GM04504 (cell line): ENCODE results near the gene COL20A1.

Experiments used
- DNase-seq: peaks from one replicate; pipeline ENCODE4 v3.0.0-alpha.2; 2012; ENCODE audit warnings: low read depth

Gene COL20A1

DNA sequence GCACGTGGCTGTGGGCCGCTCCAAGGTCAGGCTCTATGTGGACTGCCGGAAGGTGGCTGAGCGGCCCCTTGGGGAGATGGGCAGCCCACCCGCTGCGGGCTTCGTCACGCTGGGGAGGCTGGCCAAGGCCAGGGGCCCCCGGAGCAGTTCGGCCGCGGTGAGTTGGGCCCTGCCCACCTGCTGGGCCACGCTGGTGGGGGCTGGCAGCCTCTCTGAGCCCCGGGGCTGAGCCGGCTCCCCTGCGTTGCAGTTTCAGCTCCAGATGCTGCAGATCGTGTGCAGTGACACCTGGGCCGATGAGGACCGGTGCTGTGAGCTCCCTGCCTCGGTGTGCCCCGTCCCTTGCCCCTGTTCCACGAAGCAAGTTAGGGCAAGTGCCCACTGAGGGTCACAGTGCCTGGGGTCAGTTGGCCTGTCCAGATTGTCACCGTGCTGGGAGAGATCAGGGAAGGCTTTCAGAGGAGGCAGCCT, 27.1 kb downstream of the COL20A1 start:
- DNase-seq, result no peak

- DNase-seq, result no peak
These were observed 27.7 kb downstream of the COL20A1 start for GRCh38 chr20:63320616-63321147.

DNA sequence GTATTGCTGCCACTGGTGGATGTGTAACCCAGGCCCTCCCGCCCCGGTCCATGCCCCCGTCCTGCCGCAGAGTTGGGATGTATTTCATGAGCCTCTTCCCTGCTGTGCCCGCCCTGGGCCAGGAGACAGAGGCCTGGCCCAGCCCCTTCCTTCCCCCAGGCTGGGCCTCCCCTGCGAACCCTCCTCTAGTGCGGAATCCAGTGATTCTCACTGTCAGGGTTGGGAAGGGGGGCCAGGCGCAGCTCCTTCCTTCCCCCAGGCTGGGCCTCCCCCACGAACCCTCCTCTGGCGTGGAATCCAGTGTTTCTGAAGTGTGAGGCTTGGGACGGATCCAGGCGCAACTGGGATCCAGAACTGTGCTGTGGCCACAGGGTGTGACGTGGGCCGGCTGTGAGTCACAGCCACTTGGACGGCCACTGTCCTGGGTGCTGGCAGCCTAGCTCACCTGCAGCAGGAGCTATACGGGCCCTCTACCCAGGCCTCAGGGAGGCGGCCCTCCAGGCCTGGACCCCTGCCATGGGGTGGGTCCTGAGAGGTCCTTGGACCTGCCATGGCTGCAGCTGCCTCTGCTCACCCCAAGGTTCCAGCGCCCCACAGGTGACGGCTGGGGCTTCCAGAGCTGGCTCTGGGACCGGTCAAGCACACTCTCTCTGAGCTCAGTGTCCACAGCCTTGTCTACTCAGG, 28.3 kb downstream of the COL20A1 start:
- no peak for DNase-seq

GRCh38 chr20:63322146-63322932, 29.4 kb downstream of the COL20A1 start:
- DNase-seq, result no peak

GRCh38 chr20:63322933-63323273, 29.9 kb downstream of the COL20A1 start:
- DNase-seq, result no peak

- no peak for DNase-seq
These were observed 30.5 kb downstream of the COL20A1 start for GRCh38 chr20:63323357-63323981.

DNA sequence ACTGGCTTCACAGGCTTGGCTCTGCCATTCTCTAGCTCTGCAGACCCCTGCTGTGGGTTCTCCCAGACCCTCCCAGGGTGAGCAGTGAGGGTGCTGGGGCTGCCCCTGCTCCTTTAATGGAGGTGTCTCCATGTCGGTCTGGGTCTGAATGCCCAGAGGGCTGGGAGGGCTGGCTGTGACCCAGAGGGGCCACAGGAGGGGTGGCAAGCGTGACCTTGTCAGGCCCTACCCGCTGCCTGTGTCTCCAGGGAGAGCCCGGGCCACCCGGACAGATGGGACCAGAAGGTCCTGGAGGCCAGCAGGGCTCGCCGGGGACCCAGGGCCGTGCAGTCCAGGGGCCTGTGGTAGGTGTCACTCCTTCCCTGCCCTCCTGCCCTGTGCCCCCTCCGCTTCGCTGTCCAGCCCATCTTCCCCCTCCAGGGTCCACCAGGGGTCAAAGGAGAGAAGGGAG, 32.1 kb downstream of the COL20A1 start:
- no peak for DNase-seq

DNA sequence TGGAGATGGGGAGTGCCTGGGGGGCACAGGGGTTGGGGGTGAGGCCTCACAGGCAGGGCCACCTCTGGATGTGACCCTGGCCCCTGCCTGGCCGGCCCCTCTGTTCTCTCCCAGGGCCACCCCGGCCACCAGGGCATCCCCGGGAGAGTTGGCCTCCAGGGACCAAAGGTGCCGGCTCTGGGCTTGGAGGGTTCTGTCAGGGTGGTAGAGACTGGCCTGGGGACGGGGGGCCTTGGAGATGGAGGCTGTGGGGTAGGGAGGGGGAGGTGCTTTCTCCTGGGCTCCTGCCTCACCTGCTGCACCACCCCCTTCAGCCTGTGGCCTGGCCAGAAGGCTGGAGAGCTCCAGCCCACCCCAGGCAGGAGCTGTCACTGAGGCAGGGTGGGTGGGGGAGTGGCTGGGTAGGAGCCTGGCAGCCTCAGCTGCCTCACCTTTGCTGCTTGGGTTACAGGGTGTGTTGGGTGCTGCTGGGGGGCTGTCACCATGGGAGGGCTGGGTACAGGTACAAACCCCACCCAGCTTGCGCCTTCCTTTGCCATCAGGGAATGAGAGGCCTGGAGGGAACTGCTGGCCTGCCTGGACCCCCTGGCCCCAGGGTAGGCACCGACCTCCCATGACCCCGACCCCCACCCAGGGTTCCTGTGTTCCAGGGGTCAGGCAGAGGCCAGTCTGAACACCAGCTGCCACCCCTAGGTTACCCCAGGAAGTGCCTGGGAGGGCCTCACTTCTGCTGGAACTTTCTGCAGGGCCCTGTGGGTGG, 32.7 kb downstream of the COL20A1 start:
- DNase-seq, result no peak

GRCh38 chr20:63326314-63327230, 33.6 kb downstream of the COL20A1 start:
- DNase-seq, result no peak

- DNase-seq, result no peak
These were observed 34.3 kb downstream of the COL20A1 start for GRCh38 chr20:63327231-63327745.

DNA sequence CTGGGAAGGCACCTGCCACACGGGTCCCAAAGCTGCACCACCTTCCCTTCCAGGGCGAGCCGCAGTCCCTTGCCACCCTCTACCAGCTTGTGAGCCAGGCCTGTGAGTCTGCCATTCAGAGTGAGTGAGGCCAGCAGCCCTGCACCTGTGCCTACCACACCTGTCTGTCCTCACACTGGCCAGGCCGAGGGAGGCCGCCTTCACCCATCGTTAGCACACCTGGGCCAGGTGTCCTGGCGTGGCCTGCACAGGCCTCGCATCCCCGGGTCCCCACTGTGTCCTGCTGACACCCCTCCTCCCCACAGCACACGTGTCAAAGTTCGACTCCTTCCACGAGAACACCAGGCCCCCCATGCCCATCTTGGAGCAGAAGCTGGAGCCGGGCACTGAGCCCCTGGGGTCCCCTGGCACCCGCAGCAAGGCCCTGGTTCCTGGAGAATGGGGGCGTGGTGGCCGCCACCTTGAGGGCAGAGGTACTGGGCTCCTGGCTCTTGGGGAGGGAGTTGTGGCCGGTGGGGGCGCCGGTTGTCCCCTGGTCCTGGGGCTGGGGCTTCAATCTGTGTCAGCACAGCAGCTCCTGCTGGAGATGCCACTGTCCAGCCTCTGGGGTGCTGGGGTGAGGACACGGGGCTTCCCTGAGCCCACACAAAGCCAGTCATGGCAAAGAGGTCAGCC, 35.2 kb downstream of the COL20A1 start:
- DNase-seq, result no peak

- no peak for DNase-seq
These were observed 35.8 kb downstream of the COL20A1 start for GRCh38 chr20:63328718-63329275.

- no peak for DNase-seq
These were observed 36.5 kb downstream of the COL20A1 start for GRCh38 chr20:63329331-63330083.

GRCh38 chr20:63330084-63330760, 37.2 kb downstream of the COL20A1 start:
- no peak for DNase-seq

GRCh38 chr20:63330940-63331339, 38.0 kb downstream of the COL20A1 start:
- DNase-seq, result no peak

GRCh38 chr20:63331741-63332400, 38.9 kb downstream of the COL20A1 start:
- no peak for DNase-seq

DNA sequence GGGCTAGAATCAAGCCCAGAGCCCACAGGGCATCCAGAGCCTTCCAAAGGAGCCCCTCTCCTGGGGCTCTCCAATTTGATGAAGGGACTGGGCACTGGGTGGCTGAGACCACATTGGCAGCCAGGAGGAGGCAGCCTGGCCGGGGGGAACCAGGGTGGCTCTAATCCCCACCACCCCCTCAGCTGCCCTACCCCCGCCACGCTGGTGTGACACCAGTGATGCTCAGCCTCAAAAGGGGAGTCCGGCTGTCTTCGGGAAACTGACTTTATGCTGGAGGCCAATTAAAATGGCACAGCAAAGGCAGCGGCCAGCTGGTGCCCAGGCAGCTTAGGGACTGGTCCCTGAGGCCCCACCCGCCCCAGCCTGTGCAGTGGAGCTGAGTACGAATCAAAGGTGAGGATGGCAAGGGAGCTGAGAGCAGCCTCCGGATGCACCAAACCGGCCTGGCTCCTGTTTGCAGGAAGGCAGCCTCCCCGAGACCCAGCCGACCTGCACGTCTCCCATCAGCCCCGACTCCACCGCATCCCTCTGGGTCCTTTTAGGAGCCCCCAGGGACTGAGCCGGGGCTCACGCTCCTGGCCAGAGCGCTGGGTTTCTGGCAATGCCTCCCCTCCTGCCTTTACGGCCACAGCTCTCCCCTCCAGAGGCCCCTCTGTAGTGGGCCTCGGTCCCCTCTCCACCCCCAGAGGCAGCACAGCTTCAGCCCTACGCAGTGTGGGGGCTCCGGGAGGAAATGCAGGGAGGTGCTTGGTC, 39.7 kb downstream of the COL20A1 start:
- no peak for DNase-seq
